B cell (primary cell): ENCODE results near the gene CRCP. TPM values are rescaled to one million over a fixed set of nuclear protein-coding genes. Genes with fewer than 3 reads are reported as not detected.

ENCODE experiments used
- ATAC-seq: fragments of 200-7000 bp; cut with Tn5 transposase; one replicate; pipeline ENCODE4 v1.10.0; 2021; ENCODE audit warnings: low read depth, mild to moderate bottlenecking, moderate number of reproducible peaks, moderate library complexity
- CTCF ChIA-PET: fragments of 350-600 bp; sonication (Branson Sonifier 250); formaldehyde crosslinking; loops from one replicate; lab custom pipeline; 2021; ENCODE audit warnings: antibody characterized with exemption, inconsistent platforms; lab: Charles Lee
- POLR2A ChIA-PET: fragments of 350-600 bp; sonication (Branson Sonifier 250); formaldehyde crosslinking; loops from one replicate; lab custom pipeline; 2021; ENCODE audit warnings: antibody characterized with exemption; lab: Charles Lee
- DNase-seq: peaks from one replicate; pipeline ENCODE4 v3.0.0; 2013
- H2AFZ ChIP-seq: 2 replicates; pipeline ENCODE4 v1.6.1; 2012; ENCODE audit warnings: mild to moderate bottlenecking, low read depth, low read length; ENCODE audit not compliant: insufficient read depth, poor library complexity, severe bottlenecking
- H3K27ac ChIP-seq, 2 donors: 1 replicate in 1 of 2; 2 replicates in 1 of 2; pipeline ENCODE4 v1.5.1; 2012 to 2013; ENCODE audit warnings: low read length in 2 of 2, mild to moderate bottlenecking in 2 of 2, moderate library complexity in 1 of 2
- H3K27me3 ChIP-seq, 4 experiments: fragments of 200-600 bp in 1 of 4; sonication (generic) in 1 of 4; replicated peaks in 1 of 4; 1 replicate in 2 of 4; 2 replicates in 2 of 4; pipeline versions ENCODE4 v1.6.1 to v1.7.0; 2013 to 2016; ENCODE audit warnings: low read length in 3 of 4, mild to moderate bottlenecking in 2 of 4, mixed read lengths in 1 of 4, moderate library complexity in 1 of 4; ENCODE audit not compliant: insufficient read depth in 4 of 4, control insufficient read depth in 3 of 4; ENCODE audit errors: control extremely low read depth in 1 of 4
- H3K36me3 ChIP-seq, 2 experiments: replicated peaks in 1 of 2; 1 replicate in 1 of 2; 2 replicates in 1 of 2; pipeline versions ENCODE4 v1.6.1 to v1.7.1; 2013; ENCODE audit warnings: low read length in 1 of 2; ENCODE audit not compliant: insufficient read depth in 2 of 2, control insufficient read depth in 1 of 2; ENCODE audit errors: control extremely low read depth in 1 of 2, extremely low read depth in 1 of 2
- H3K4me1 ChIP-seq, 2 donors: fragments of 200-600 bp in 1 of 2; sonication (generic) in 1 of 2; 1 replicate in 1 of 2; 2 replicates in 1 of 2; pipeline versions ENCODE4 v1.5.1 to v1.6.1; 2013 to 2017; ENCODE audit warnings: low read length in 2 of 2; ENCODE audit not compliant: control insufficient read depth in 2 of 2, insufficient read depth in 2 of 2
- H3K4me2 ChIP-seq: replicated peaks from 2 replicates; pipeline ENCODE3; 2012; ENCODE audit warnings: mild to moderate bottlenecking, low read depth, low read length; ENCODE audit not compliant: poor library complexity, severe bottlenecking
- H3K4me3 ChIP-seq, 5 experiments: fragments of 200-600 bp in 1 of 5; sonication (generic) in 1 of 5; 1 replicate in 3 of 5; 2 replicates in 2 of 5; pipeline versions ENCODE4 v1.5.1 to v1.7.0; 2011 to 2016; ENCODE audit warnings: low read length in 4 of 5, mild to moderate bottlenecking in 4 of 5, low read depth in 2 of 5, control low read depth in 1 of 5, moderate library complexity in 1 of 5; ENCODE audit not compliant: insufficient read depth in 1 of 5; ENCODE audit errors: control extremely low read depth in 1 of 5, extremely low read depth in 1 of 5
- H3K79me2 ChIP-seq: fragments of 200-600 bp; sonication (generic); one replicate; pipeline ENCODE4 v1.6.0; 2016; ENCODE audit warnings: low read length; ENCODE audit not compliant: control insufficient read depth, insufficient read depth
- H3K9ac ChIP-seq: fragments of 200-600 bp; sonication (generic); 2 replicates; pipeline ENCODE4 v1.6.1; 2017; ENCODE audit warnings: mild to moderate bottlenecking, low read length, moderate library complexity
- H3K9me3 ChIP-seq, 3 donors: one replicate each; pipeline versions ENCODE4 v1.6.1 to v1.7.1; 2013; ENCODE audit warnings: low read length in 2 of 3; ENCODE audit not compliant: control insufficient read depth in 2 of 3, insufficient read depth in 1 of 3; ENCODE audit errors: control extremely low read depth in 1 of 3
- H4K20me1 ChIP-seq: 2 replicates; pipeline ENCODE4 v1.6.0; 2012; ENCODE audit warnings: mild to moderate bottlenecking, low read length; ENCODE audit not compliant: insufficient read depth, control insufficient read depth, poor library complexity, severe bottlenecking
- H3K27ac Mint-ChIP-seq: one replicate; pipeline ENCODE4 v1.8.0; 2021; ENCODE audit warnings: mixed read lengths
- H3K27me3 Mint-ChIP-seq: one replicate; pipeline ENCODE4 v1.8.0; 2021; ENCODE audit warnings: mixed read lengths
- H3K4me1 Mint-ChIP-seq: one replicate; pipeline ENCODE4 v1.8.0; 2021; ENCODE audit warnings: mixed read lengths
- H3K4me3 Mint-ChIP-seq: one replicate; pipeline ENCODE4 v1.8.0; 2021; ENCODE audit warnings: mixed read lengths
- H3K9me3 Mint-ChIP-seq: one replicate; pipeline ENCODE4 v1.8.0; 2022; ENCODE audit warnings: mixed read lengths; ENCODE audit not compliant: insufficient read depth
- CTCF ChIP-seq: fragments of 200-600 bp; IDR thresholded peaks from one replicate; pipeline ENCODE4 v1.8.0; 2022; ENCODE audit warnings: antibody characterized with exemption, mild to moderate bottlenecking
- EZH2 ChIP-seq: IDR thresholded peaks from 2 replicates; pipeline ENCODE4 v1.6.1; 2012; ENCODE audit warnings: borderline replicate concordance, low read depth, mild to moderate bottlenecking, moderate library complexity, low read length; ENCODE audit not compliant: insufficient read depth, poor library complexity, severe bottlenecking
- WGBS: methylation state at CpG from one replicate; pipeline ENCODE4 v1.1.5; 2013; ENCODE audit warnings: missing lambda C conversion rate; ENCODE audit not compliant: insufficient coverage; 5-methylcytosine and 5-hydroxymethylcytosine counted together
- intact Hi-C: fragments of 100-400 bp; cut with micrococcal nuclease; formaldehyde crosslinking; loops from one replicate; pipeline ENCODE4 v1.10.0; 2022
- polyA plus RNA-seq: library from polyadenylated mRNA; depleted of rRNA; stranded (reverse); fragments of >200 nt; gene quantifications from 2 replicates; pipeline ENCODE4 v1.2.3, GENCODE V29; 2012
- total RNA-seq, 2 donors: library from RNA; stranded (reverse); fragments of 120-200 nt in 1 of 2; gene quantifications; 1 replicate in 1 of 2; 2 replicates in 1 of 2; pipeline versions ENCODE4 v1.2.3 to v1.2.4, GENCODE V29; 2013 to 2022

Gene CRCP
- total and polyA plus RNA-seq, 2 donors (not counting 1 experiment from before 2014, with no cell fraction given): 20.8 to 39.6 TPM

GRCh38 chr7:66163186-66163610 lies 48.6 kb downstream of the CRCP start:
- Histone ChIP-seq H3K9me3 (peaks cover 0 to 20% (median 2%) of the 10 kb centered on the region in 3 donors), H3K9ac (no peak overlapping the region), H4K20me1 (no peaks in the 10 kb centered on the region), H3K4me3 (no peak overlapping the region), H3K27me3 (no peaks in the 10 kb centered on the region), H3K79me2 (no peaks in the 10 kb centered on the region), H3K4me1 (no peaks in the 10 kb centered on the region), H3K4me2 (no peak overlapping the region), H2AFZ (no peak overlapping the region), H3K36me3 (peaks cover 0 to 2% of the 10 kb centered on the region in 2 experiments), H3K27ac (no peak overlapping the region)
- Mint-ChIP-seq H3K4me1 (no peaks in the 10 kb centered on the region), H3K4me3 (no peak overlapping the region), H3K27ac (no peak overlapping the region), H3K27me3 (no peaks in the 10 kb centered on the region), H3K9me3 (no peaks in the 10 kb centered on the region)
- ATAC-seq (no peak), DNase-seq (no peak)
- POLR2A ChIA-PET: no interaction called here
- no peak for TF ChIP-seq CTCF
- no peak for TF ChIP-seq EZH2
- CTCF ChIA-PET: no interaction called here
- 100% methylated on average over 1 of the region's 1 CpG for WGBS
- intact Hi-C loops: no loop called here

- H3K4me3 Mint-ChIP-seq: no peak overlapping the region
- H3K4me1 Mint-ChIP-seq: no peaks in the 10 kb centered on the region
- peaks cover 0 to 9% (median 0%) of the 10 kb centered on the region in 3 donors for H3K9me3 ChIP-seq
- no peak overlapping the region for H3K27ac ChIP-seq
- ChIA-PET CTCF (no interaction called here), POLR2A (no interaction called here)
- no peaks in the 10 kb centered on the region for H3K79me2 ChIP-seq
- no CpG with 5 or more reads among the region's 7 CpGs for WGBS
- no peaks in the 10 kb centered on the region for H3K27me3 Mint-ChIP-seq
- H3K9ac ChIP-seq: no peak overlapping the region
- DNase-seq (no peak), ATAC-seq (no peak)
- H3K9me3 Mint-ChIP-seq: no peaks in the 10 kb centered on the region
- H3K27me3 ChIP-seq: no peaks in the 10 kb centered on the region
- no peaks in the 10 kb centered on the region for H3K4me1 ChIP-seq
- no peak overlapping the region for H3K27ac Mint-ChIP-seq
- H3K4me3 ChIP-seq: no peak overlapping the region
- intact Hi-C loops: no loop called here
- H3K36me3 ChIP-seq: no peaks in the 10 kb centered on the region
- no peak overlapping the region for H2AFZ ChIP-seq
- no peaks in the 10 kb centered on the region for H4K20me1 ChIP-seq
- no peak overlapping the region for H3K4me2 ChIP-seq
- no peak for TF ChIP-seq EZH2
- TF ChIP-seq CTCF: no peak
These were observed 49.7 kb downstream of the CRCP start for GRCh38 chr7:66164356-66164755.
